Testis (tissue), 2 donors: Measurements from ENCODE around the gene TEX48.

Source experiments
- POLR2A ChIP-seq: fragments of 450-650 bp; IDR thresholded peaks from one replicate; pipeline ENCODE4 v1.6.1; 2017; ENCODE audit warnings: antibody characterized with exemption, mild to moderate bottlenecking, moderate library complexity
- TF ChIP-seq, protein P1 (sequence below), 3 experiments: fragments of 450-650 bp in 2 of 3; fragments of 200-600 bp in 1 of 3; sonication (generic) in 1 of 3; IDR thresholded peaks; one replicate each; pipeline ENCODE4 v1.5.1; 2016 to 2019; ENCODE audit warnings: antibody characterized with exemption in 3 of 3, mild to moderate bottlenecking in 2 of 3, moderate library complexity in 1 of 3

- TF ChIP-seq POLR2A = no peak
- TF ChIP-seq, protein P1, sequence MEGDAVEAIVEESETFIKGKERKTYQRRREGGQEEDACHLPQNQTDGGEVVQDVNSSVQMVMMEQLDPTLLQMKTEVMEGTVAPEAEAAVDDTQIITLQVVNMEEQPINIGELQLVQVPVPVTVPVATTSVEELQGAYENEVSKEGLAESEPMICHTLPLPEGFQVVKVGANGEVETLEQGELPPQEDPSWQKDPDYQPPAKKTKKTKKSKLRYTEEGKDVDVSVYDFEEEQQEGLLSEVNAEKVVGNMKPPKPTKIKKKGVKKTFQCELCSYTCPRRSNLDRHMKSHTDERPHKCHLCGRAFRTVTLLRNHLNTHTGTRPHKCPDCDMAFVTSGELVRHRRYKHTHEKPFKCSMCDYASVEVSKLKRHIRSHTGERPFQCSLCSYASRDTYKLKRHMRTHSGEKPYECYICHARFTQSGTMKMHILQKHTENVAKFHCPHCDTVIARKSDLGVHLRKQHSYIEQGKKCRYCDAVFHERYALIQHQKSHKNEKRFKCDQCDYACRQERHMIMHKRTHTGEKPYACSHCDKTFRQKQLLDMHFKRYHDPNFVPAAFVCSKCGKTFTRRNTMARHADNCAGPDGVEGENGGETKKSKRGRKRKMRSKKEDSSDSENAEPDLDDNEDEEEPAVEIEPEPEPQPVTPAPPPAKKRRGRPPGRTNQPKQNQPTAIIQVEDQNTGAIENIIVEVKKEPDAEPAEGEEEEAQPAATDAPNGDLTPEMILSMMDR (IDR thresholded peaks at IDR 0.05) = no peak
These were observed 11.4 kb upstream of the TEX48 start for GRCh38 chr9:114693248-114693855.
